PFSK-1 (cell line): ENCODE measurements around the gene TRAK1.

Experiments used
- FOXP2 ChIP-seq: optimal IDR thresholded peaks from 2 replicates; pipeline ENCODE3; 2011; ENCODE audit warnings: borderline replicate concordance, control low read depth, inconsistent platforms; ENCODE audit not compliant: insufficient read depth; ENCODE audit errors: extremely low read length, extremely low read depth
- POLR2AphosphoS5 ChIP-seq: IDR thresholded peaks from 2 replicates; pipeline ENCODE4 v1.6.1; 2012; ENCODE audit warnings: low read depth, mild to moderate bottlenecking, control low read depth, low read length, moderate library complexity
- SIN3A ChIP-seq: IDR thresholded peaks from 2 replicates; pipeline ENCODE4 v1.6.1; 2012; ENCODE audit warnings: mild to moderate bottlenecking, low read length, moderate library complexity, borderline replicate concordance; ENCODE audit not compliant: insufficient read depth
- TAF1 ChIP-seq: IDR thresholded peaks from 2 replicates; pipeline ENCODE4 v1.6.1; 2012; ENCODE audit warnings: low read length, control low read depth, borderline replicate concordance; ENCODE audit not compliant: insufficient read depth
- TF ChIP-seq, protein P1 (sequence below), 2 experiments: IDR thresholded peaks; 2 replicates each; pipeline versions ENCODE4 v1.6.1 to v1.8.0; 2011 to 2012; ENCODE audit warnings: low read depth in 2 of 2, low read length in 2 of 2, control low read depth in 1 of 2, inconsistent platforms in 1 of 2, mild to moderate bottlenecking in 1 of 2, moderate library complexity in 1 of 2; ENCODE audit not compliant: insufficient read depth in 1 of 2

TRAK1 gene

DNA sequence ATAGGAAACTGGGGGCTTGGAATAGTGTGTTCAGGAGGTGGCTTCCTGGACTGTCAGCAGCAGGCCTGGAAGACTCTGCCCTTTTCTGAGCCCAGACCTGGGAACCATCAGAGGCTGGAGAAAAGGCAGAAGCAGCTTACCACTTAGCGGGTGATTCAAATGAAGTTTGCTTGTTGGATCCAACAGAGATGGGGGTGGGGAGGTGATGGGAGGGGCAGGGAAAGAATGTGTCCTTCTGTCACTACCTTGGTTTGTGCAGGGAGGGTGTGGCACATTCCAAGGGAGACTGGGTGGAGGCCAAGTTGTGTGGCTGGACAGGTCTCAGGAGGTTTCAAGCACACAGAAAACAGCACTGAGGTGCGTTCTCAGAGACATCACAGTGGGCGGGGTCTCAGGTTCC lies 58.8 kb downstream of the TRAK1 start:
- no peak for TF ChIP-seq FOXP2
- no peak for TF ChIP-seq POLR2AphosphoS5
- TF ChIP-seq SIN3A, result no peak
- no peak for TF ChIP-seq TAF1
- TF ChIP-seq, protein P1, sequence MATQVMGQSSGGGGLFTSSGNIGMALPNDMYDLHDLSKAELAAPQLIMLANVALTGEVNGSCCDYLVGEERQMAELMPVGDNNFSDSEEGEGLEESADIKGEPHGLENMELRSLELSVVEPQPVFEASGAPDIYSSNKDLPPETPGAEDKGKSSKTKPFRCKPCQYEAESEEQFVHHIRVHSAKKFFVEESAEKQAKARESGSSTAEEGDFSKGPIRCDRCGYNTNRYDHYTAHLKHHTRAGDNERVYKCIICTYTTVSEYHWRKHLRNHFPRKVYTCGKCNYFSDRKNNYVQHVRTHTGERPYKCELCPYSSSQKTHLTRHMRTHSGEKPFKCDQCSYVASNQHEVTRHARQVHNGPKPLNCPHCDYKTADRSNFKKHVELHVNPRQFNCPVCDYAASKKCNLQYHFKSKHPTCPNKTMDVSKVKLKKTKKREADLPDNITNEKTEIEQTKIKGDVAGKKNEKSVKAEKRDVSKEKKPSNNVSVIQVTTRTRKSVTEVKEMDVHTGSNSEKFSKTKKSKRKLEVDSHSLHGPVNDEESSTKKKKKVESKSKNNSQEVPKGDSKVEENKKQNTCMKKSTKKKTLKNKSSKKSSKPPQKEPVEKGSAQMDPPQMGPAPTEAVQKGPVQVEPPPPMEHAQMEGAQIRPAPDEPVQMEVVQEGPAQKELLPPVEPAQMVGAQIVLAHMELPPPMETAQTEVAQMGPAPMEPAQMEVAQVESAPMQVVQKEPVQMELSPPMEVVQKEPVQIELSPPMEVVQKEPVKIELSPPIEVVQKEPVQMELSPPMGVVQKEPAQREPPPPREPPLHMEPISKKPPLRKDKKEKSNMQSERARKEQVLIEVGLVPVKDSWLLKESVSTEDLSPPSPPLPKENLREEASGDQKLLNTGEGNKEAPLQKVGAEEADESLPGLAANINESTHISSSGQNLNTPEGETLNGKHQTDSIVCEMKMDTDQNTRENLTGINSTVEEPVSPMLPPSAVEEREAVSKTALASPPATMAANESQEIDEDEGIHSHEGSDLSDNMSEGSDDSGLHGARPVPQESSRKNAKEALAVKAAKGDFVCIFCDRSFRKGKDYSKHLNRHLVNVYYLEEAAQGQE (IDR thresholded peaks at IDR 0.05; ENCODE audit: insufficient read depth in 1 of 2, low read depth in 2 of 2, low read length in 2 of 2), result no peak

DNA sequence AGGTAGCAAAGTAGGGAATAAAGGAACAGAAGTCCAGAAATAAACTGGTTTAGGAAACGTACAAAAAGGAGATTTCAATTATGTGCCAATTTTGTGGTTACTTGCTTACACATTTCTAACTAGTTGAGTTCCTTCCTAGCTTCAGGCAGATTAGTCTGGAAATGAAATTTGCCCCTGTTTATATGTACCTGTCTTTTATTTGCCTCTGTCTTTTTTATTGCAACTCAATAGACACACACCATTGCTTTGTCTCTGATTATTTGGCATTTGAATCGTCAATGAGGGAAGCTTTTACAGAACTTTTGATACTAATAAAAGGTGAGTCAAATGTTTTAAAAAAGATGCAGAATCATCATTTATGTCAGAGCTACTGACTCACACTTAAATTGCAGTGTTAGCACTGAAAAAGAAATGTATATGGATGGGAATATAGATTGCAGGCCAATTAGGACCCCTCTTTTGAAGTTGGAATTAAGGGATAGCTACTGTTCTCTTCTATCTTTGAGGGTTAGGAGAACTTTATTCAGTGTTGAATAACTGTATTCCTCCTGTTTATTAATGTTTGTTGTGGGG lies 60.5 kb downstream of the TRAK1 start:
- TF ChIP-seq, protein P1 (IDR thresholded peaks at IDR 0.05; ENCODE audit: insufficient read depth in 1 of 2, low read depth in 2 of 2, low read length in 2 of 2), result no peak
- TF ChIP-seq TAF1 (no peak), SIN3A (no peak), POLR2AphosphoS5 (no peak), FOXP2 (no peak)

DNA sequence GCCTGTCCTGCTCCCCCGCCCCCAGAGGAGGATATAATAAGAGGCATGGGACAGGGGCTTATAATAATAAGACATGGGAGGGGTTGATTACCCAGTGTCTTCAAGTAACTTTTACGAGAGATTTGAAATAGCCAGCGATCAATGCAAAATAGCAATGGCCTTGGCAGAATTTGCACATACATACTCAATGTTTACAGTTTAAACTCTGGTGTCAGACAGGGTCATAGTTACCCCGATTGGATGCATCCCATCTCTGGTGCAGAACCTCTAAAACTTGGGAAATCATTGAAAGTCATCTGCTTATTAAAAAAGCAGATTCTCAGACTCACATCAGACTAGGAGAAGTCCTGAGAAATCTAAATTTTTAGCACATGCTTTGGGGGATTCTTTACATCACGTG lies 61.0 kb downstream of the TRAK1 start:
- TF ChIP-seq SIN3A (no peak), POLR2AphosphoS5 (no peak), TAF1 (no peak), FOXP2 (no peak)
- TF ChIP-seq, protein P1 (IDR thresholded peaks at IDR 0.05; ENCODE audit: insufficient read depth in 1 of 2, low read depth in 2 of 2, low read length in 2 of 2), result no peak

DNA sequence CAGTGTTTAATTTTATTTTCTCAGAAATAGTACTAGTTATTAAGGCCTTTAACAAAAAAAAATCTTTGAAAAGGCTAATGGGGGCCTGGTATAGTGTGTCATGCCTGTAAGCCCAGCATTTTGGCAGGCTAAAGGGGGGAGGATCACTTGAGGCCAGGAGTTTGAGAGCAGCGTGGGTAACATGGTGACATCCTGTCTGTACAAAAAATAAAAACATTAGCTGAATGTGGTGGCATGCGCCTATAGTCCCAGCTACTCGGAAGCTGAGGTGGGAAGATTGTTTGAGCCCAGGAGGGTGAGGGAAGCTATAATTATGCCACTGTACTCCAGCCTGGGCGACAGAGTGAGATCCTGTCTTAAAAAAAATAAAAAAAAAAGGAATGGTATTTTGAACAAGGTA lies 61.9 kb downstream of the TRAK1 start:
- TF ChIP-seq, protein P1 (IDR thresholded peaks at IDR 0.05; ENCODE audit: insufficient read depth in 1 of 2, low read depth in 2 of 2, low read length in 2 of 2), result no peak
- TF ChIP-seq SIN3A, result no peak
- no peak for TF ChIP-seq TAF1
- TF ChIP-seq FOXP2, result no peak
- TF ChIP-seq POLR2AphosphoS5, result no peak
